H1 (cell line): Measurements from ENCODE around the gene KCNT1. TPM values are rescaled to one million over a fixed set of nuclear protein-coding genes. Genes with fewer than 3 reads are reported as not detected.

Experiments
- CTCF ChIA-PET: fragments of 300-600 bp; sonication (Branson Sonifier 250); formaldehyde crosslinking; loops from one replicate; lab custom pipeline; 2021; ENCODE audit not compliant: partially characterized antibody; lab: Charles Lee
- POLR2A ChIA-PET: fragments of 300-600 bp; sonication (Branson Sonifier 250); formaldehyde crosslinking; loops from one replicate; lab custom pipeline; 2021; ENCODE audit warnings: inconsistent platforms; ENCODE audit not compliant: partially characterized antibody; lab: Charles Lee
- DNase-seq, 2 experiments: peaks; one replicate each; pipeline versions ENCODE4 v3.0.0 to v3.0.0-alpha.2; 2010 to 2022; ENCODE audit warnings: low spot score in 2 of 2, low read depth in 1 of 2, mixed read lengths in 1 of 2
- FAIRE-seq: peaks from 2 replicates; lab custom pipeline; 2011; peaks lifted over from hg19 to GRCh38; lab: Jason Lieb, UNC
- H2AFZ ChIP-seq: 2 replicates; pipeline ENCODE4 v1.8.1; 2012; ENCODE audit warnings: low read length, inconsistent platforms
- H2AK5ac ChIP-seq: 2 replicates; pipeline ENCODE4 v1.6.1; 2013; ENCODE audit warnings: low read depth, low read length
- H2BK120ac ChIP-seq: replicated peaks from 2 replicates; pipeline ENCODE3; 2013; ENCODE audit warnings: low read depth, low read length, inconsistent platforms
- H2BK12ac ChIP-seq: 2 replicates; pipeline ENCODE4 v1.6.1; 2013; ENCODE audit warnings: low read depth, low read length
- H2BK15ac ChIP-seq: 2 replicates; pipeline ENCODE4 v1.6.1; 2013; ENCODE audit warnings: low read length
- H2BK20ac ChIP-seq: 2 replicates; pipeline ENCODE4 v1.6.1; 2013; ENCODE audit warnings: low read length
- H2BK5ac ChIP-seq: 2 replicates; pipeline ENCODE4 v1.6.1; 2013; ENCODE audit warnings: low read depth, low read length
- H3K14ac ChIP-seq: 2 replicates; pipeline ENCODE4 v1.6.1; 2013; ENCODE audit warnings: inconsistent platforms; ENCODE audit not compliant: insufficient read length
- H3K18ac ChIP-seq: 2 replicates; pipeline ENCODE4 v1.6.1; 2013; ENCODE audit warnings: low read length; ENCODE audit errors: extremely low read depth
- H3K23ac ChIP-seq: 2 replicates; pipeline ENCODE4 v1.6.1; 2013; ENCODE audit warnings: inconsistent platforms; ENCODE audit not compliant: insufficient read length
- H3K23me2 ChIP-seq: 2 replicates; pipeline ENCODE4 v1.6.1; 2013; ENCODE audit warnings: low read depth, low read length
- H3K27ac ChIP-seq: 2 replicates; pipeline ENCODE4 v1.6.1; 2011; ENCODE audit warnings: low read depth, low read length, inconsistent platforms
- H3K27me3 ChIP-seq, 4 experiments: replicated peaks in 1 of 4; 1 replicate in 1 of 4; 2 replicates in 3 of 4; pipeline versions ENCODE4 v1.6.1 to v1.8.1; 2011 to 2013; ENCODE audit warnings: low read length in 3 of 4, mild to moderate bottlenecking in 3 of 4, inconsistent platforms in 2 of 4, mixed read lengths in 2 of 4, moderate library complexity in 1 of 4; ENCODE audit not compliant: control insufficient read depth in 3 of 4, insufficient read depth in 3 of 4; ENCODE audit errors: extremely low read depth in 1 of 4
- H3K36me3 ChIP-seq, 4 experiments: 2 replicates each; pipeline versions ENCODE4 v1.6.1 to v1.8.1; 2011 to 2013; ENCODE audit warnings: mild to moderate bottlenecking in 4 of 4, low read length in 3 of 4, moderate library complexity in 2 of 4, control low read depth in 1 of 4, inconsistent platforms in 1 of 4; ENCODE audit not compliant: insufficient read depth in 4 of 4, control insufficient read depth in 2 of 4
- H3K4ac ChIP-seq: replicated peaks from 2 replicates; pipeline ENCODE3; 2013; ENCODE audit warnings: low read length, low read depth, mixed read lengths, inconsistent platforms; ENCODE audit not compliant: insufficient read length
- H3K4me1 ChIP-seq, 4 experiments: replicated peaks in 1 of 4; 1 replicate in 1 of 4; 2 replicates in 3 of 4; pipeline versions ENCODE4 v1.6.1 to v1.8.1; 2011 to 2013; ENCODE audit warnings: low read length in 3 of 4, inconsistent platforms in 2 of 4, mixed read lengths in 1 of 4; ENCODE audit not compliant: insufficient read depth in 4 of 4, control insufficient read depth in 3 of 4
- H3K4me2 ChIP-seq, 2 experiments: 2 replicates each; pipeline versions ENCODE4 v1.6.1 to v1.8.1; 2011 to 2013; ENCODE audit warnings: low read depth in 2 of 2, low read length in 2 of 2, control low read depth in 1 of 2, inconsistent platforms in 1 of 2, mild to moderate bottlenecking in 1 of 2; ENCODE audit not compliant: insufficient read depth in 1 of 2
- H3K4me3 ChIP-seq, 4 experiments: fragments of 200-600, 300-600 bp in 1 of 4; sonication (generic), shearing (Covaris generic), sonication (Bioruptor Twin) in 1 of 4; 2 replicates each; pipeline versions ENCODE4 v1.5.1 to v1.8.1; 2011 to 2016; ENCODE audit warnings: low read length in 4 of 4, low read depth in 3 of 4, control low read depth in 2 of 4, inconsistent platforms in 2 of 4, mild to moderate bottlenecking in 2 of 4, mixed read lengths in 1 of 4, moderate library complexity in 1 of 4; ENCODE audit not compliant: insufficient read depth in 2 of 4; ENCODE audit errors: extremely low read depth in 1 of 4
- H3K56ac ChIP-seq: replicated peaks from 2 replicates; pipeline ENCODE3; 2013; ENCODE audit warnings: low read depth, mild to moderate bottlenecking, mixed read lengths, low read length, inconsistent platforms; ENCODE audit not compliant: insufficient read length
- H3K79me1 ChIP-seq: 2 replicates; pipeline ENCODE4 v1.6.1; 2013; ENCODE audit warnings: low read depth, low read length, control low read depth
- H3K79me2 ChIP-seq, 2 experiments: 2 replicates each; pipeline versions ENCODE4 v1.6.1 to v1.8.1; 2012 to 2013; ENCODE audit warnings: low read length in 2 of 2, mild to moderate bottlenecking in 2 of 2, inconsistent platforms in 1 of 2; ENCODE audit not compliant: insufficient read depth in 2 of 2, control insufficient read depth in 1 of 2
- H3K9ac ChIP-seq, 4 experiments: replicated peaks in 1 of 4; 1 replicate in 1 of 4; 2 replicates in 3 of 4; pipeline versions ENCODE4 v1.6.1 to v1.8.1; 2011 to 2013; ENCODE audit warnings: low read depth in 3 of 4, low read length in 3 of 4, control low read depth in 2 of 4, mild to moderate bottlenecking in 2 of 4, moderate library complexity in 2 of 4, inconsistent platforms in 1 of 4; ENCODE audit errors: extremely low read depth in 1 of 4
- H3K9me3 ChIP-seq, 2 experiments: 2 replicates each; pipeline versions ENCODE4 v1.6.1 to v1.8.1; 2012 to 2013; ENCODE audit warnings: mild to moderate bottlenecking in 2 of 2, moderate library complexity in 2 of 2, control low read depth in 1 of 2, inconsistent platforms in 1 of 2, low read depth in 1 of 2, low read length in 1 of 2, mixed read lengths in 1 of 2; ENCODE audit not compliant: insufficient read depth in 2 of 2
- H4K20me1 ChIP-seq, 2 experiments: replicated peaks in 1 of 2; 2 replicates each; pipeline versions ENCODE3 to v1.8.1; 2011 to 2013; ENCODE audit warnings: inconsistent platforms in 2 of 2, low read length in 2 of 2, mild to moderate bottlenecking in 1 of 2; ENCODE audit not compliant: insufficient read depth in 2 of 2, control insufficient read depth in 1 of 2
- H4K5ac ChIP-seq: 2 replicates; pipeline ENCODE4 v1.6.1; 2013; ENCODE audit warnings: low read length, low read depth, mixed read lengths, inconsistent platforms; ENCODE audit not compliant: insufficient read length
- H4K8ac ChIP-seq: 2 replicates; pipeline ENCODE4 v1.8.0; 2013; ENCODE audit warnings: mild to moderate bottlenecking, moderate library complexity, low read length, inconsistent platforms; ENCODE audit not compliant: insufficient read depth; ENCODE audit errors: extremely low read depth
- H4K91ac ChIP-seq: replicated peaks from 2 replicates; pipeline ENCODE3; 2013; ENCODE audit warnings: low read length, mixed read lengths, inconsistent platforms; ENCODE audit not compliant: insufficient read length
- CHD2 ChIP-seq: IDR thresholded peaks from 2 replicates; pipeline ENCODE4 v1.6.1; 2012; ENCODE audit warnings: low read length, improper control_type of control experiment
- KDM4A ChIP-seq: IDR thresholded peaks from one replicate; pipeline ENCODE4 v1.7.1; 2012; ENCODE audit warnings: low read depth, mild to moderate bottlenecking, moderate library complexity, low read length, inconsistent platforms; ENCODE audit not compliant: severe bottlenecking
- KDM5A ChIP-seq: fragments of 200-600 bp; IDR thresholded peaks from 2 replicates; pipeline ENCODE4 v1.7.1; 2012; ENCODE audit warnings: mild to moderate bottlenecking, low read length, inconsistent platforms, mixed read lengths
- NRF1 ChIP-seq: IDR thresholded peaks from 2 replicates; pipeline ENCODE4 v1.6.1; 2011; ENCODE audit warnings: mild to moderate bottlenecking, low read depth, low read length, improper control_type of control experiment
- POU5F1 ChIP-seq: IDR thresholded peaks from 2 replicates; pipeline ENCODE4 v1.6.1; 2011; ENCODE audit warnings: low read depth, mild to moderate bottlenecking, low read length, moderate library complexity
- RBBP5 ChIP-seq: IDR thresholded peaks from 2 replicates; pipeline ENCODE4 v1.7.1; 2012; ENCODE audit warnings: low read depth, mild to moderate bottlenecking, inconsistent platforms, low read length, moderate library complexity, borderline replicate concordance
- SP2 ChIP-seq: IDR thresholded peaks from 2 replicates; pipeline ENCODE4 v1.6.1; 2012; ENCODE audit warnings: mild to moderate bottlenecking, low read length, inconsistent platforms
- SP4 ChIP-seq: IDR thresholded peaks from 2 replicates; pipeline ENCODE4 v1.6.1; 2012; ENCODE audit warnings: low read length, inconsistent platforms
- SUZ12 ChIP-seq: fragments of 200-600 bp; sonication (generic); IDR thresholded peaks from 2 replicates; pipeline ENCODE4 v1.6.1; 2012; ENCODE audit warnings: mild to moderate bottlenecking, inconsistent platforms, low read length, moderate library complexity, mixed read lengths
- TCF12 ChIP-seq: IDR thresholded peaks from 2 replicates; pipeline ENCODE4 v1.6.1; 2011; ENCODE audit warnings: low read depth, mild to moderate bottlenecking, low read length
- WGBS, 2 experiments: shearing (Covaris generic) in 1 of 2; methylation state at CpG; one replicate each; pipeline versions ENCODE4 v1.1.6 to v1.1.7; 2013 to 2015; ENCODE audit warnings: low lambda C conversion rate in 2 of 2, mixed read lengths in 2 of 2, inconsistent platforms in 1 of 2, low coverage in 1 of 2, missing lambda C conversion rate in 1 of 2; ENCODE audit not compliant: insufficient replicate concordance in 2 of 2, insufficient coverage in 1 of 2, insufficient read length in 1 of 2; ENCODE audit errors: extremely low coverage in 1 of 2, missing lambda C conversion rate in 1 of 2; 5-methylcytosine and 5-hydroxymethylcytosine counted together
- polyA plus RNA-seq, 7 experiments: library from polyadenylated mRNA; depleted of rRNA in 3 of 7; stranded (reverse) in 5 of 7; unstranded in 2 of 7; fragments of >200 nt in 5 of 7; fragments of 200-250 nt in 2 of 7; gene quantifications; 1 replicate in 5 of 7; 2 replicates in 1 of 7; 4 replicates in 1 of 7; pipeline versions ENCODE4 v1.2.1 to v1.2.3, GENCODE V29; 2011 to 2013; ENCODE audit warnings: missing spikeins in 2 of 7, mixed read lengths in 2 of 7
- total RNA-seq: library from RNA; stranded (reverse); fragmentation: NEBNext Ultra II Directional; extraction: Animal tissue kit (Norgen Biotek cat#: 25700); gene quantifications from 2 replicates; pipeline ENCODE4 v1.2.1, GENCODE V29; 2021
- TF ChIP-seq, protein P1 (sequence below): IDR thresholded peaks from 2 replicates; pipeline ENCODE4 v1.6.1; 2012; ENCODE audit warnings: inconsistent platforms

The KCNT1 gene
- total and polyA plus RNA-seq, 2 of the 8 experiments (the other 6 are each of a cell fraction or from before 2014, with no cell fraction given), result 0.13 to 0.20 TPM

DNA sequence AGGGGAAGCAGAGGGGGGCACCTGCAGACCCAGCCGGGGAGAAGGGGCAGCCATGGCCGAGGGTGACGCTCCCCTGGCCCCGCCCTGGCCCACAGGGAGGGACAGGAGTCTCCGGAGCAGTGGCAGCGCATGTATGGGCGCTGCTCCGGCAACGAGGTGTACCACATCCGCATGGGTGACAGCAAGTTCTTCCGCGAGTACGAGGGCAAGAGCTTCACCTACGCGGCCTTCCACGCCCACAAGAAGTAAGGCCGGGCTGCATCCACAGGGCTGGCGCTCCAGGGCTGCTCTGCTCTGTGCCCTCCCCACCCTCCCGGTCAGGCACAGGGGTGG, 68.2 kb downstream of the KCNT1 start:
- ChIA-PET CTCF (no interaction called here), POLR2A (no interaction called here)
- no peak overlapping the region for H4K8ac ChIP-seq
- no peak overlapping the region for H3K14ac ChIP-seq
- no peak overlapping the region for H4K5ac ChIP-seq
- peaks cover 6% of the 10 kb centered on the region; the same call in 1 of the 2 replicates for H3K23me2 ChIP-seq
- H2AFZ ChIP-seq, result no peak overlapping the region
- no peak overlapping the region for H2BK12ac ChIP-seq
- FAIRE-seq, result no peak
- no peak for DNase-seq
- WGBS, 2 experiments, result 90% methylated on average over 12 of the region's 19 CpGs; no CpG with 5 or more reads in 1 of the 2 experiments
- TF ChIP-seq SUZ12 (no peak), CHD2 (no peak), SP2 (no peak), TCF12 (no peak), NRF1 (no peak), KDM5A (no peak), KDM4A (no peak), RBBP5 (no peak), SP4 (no peak), POU5F1 (no peak)
- TF ChIP-seq, protein P1, sequence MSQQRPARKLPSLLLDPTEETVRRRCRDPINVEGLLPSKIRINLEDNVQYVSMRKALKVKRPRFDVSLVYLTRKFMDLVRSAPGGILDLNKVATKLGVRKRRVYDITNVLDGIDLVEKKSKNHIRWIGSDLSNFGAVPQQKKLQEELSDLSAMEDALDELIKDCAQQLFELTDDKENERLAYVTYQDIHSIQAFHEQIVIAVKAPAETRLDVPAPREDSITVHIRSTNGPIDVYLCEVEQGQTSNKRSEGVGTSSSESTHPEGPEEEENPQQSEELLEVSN, result no peak
- no peaks in the 10 kb centered on the region for H3K27me3 ChIP-seq
- no peak overlapping the region for H2BK5ac ChIP-seq
- H3K27ac ChIP-seq, result no peak overlapping the region
- peaks cover 4 to 9% of the 10 kb centered on the region in 2 experiments; a peak in 2 of 4 replicates for H3K9me3 ChIP-seq
- no peaks in the 10 kb centered on the region; a peak in 1 of 8 replicates for H3K36me3 ChIP-seq
- H3K4ac ChIP-seq, result no peak overlapping the region
- no peak overlapping the region for H3K9ac ChIP-seq
- H4K20me1 ChIP-seq, result peaks cover 0 to 7% of the 10 kb centered on the region in 2 experiments
- H3K4me1 ChIP-seq, result no peaks in the 10 kb centered on the region
- H3K18ac ChIP-seq, result no peak overlapping the region
- H3K79me1 ChIP-seq, result no peaks in the 10 kb centered on the region; the same call in 1 of the 2 replicates
- no peaks in the 10 kb centered on the region for H3K79me2 ChIP-seq
- H2BK120ac ChIP-seq, result no peak overlapping the region
- H2BK20ac ChIP-seq, result no peak overlapping the region
- no peak overlapping the region for H4K91ac ChIP-seq
- no peak overlapping the region for H2AK5ac ChIP-seq
- H3K23ac ChIP-seq, result no peak overlapping the region
- H3K4me2 ChIP-seq, result no peak overlapping the region
- H3K56ac ChIP-seq, result no peak overlapping the region
- no peak overlapping the region for H3K4me3 ChIP-seq
- no peak overlapping the region for H2BK15ac ChIP-seq
